ENCODE results near the gene UBQLN1. TPM values are rescaled to one million over a fixed set of nuclear protein-coding genes. Genes with fewer than 3 reads are reported as not detected.

The UBQLN1 gene
- total RNA-seq, 2 donors from 2014 or later = 75.6 to 101 TPM

GRCh38 chr9:83701286-83701685, 6.5 kb downstream of the UBQLN1 start:
- intact Hi-C loops (cut with DNase I) = loop anchor here in 1 of 2 donors (5.0 kb wide), 1 partner anchor 229 kb away; no protein-coding TSS in a partner anchor
- no peak for DNase-seq (ENCODE audit: low spot score)

- intact Hi-C loops (cut with DNase I) = loop anchor here in 1 of 2 donors (5.0 kb wide), 1 partner anchor 227 kb away; no protein-coding TSS in a partner anchor
- no peak for DNase-seq (ENCODE audit: low spot score)
Observed at GRCh38 chr9:83699615-83700014, 8.1 kb downstream of the UBQLN1 start.

GRCh38 chr9:83698976-83699585, 8.7 kb downstream of the UBQLN1 start:
- DNase-seq (ENCODE audit: low spot score) = no peak
- intact Hi-C loops (cut with DNase I) = no loop called here

- intact Hi-C loops (cut with DNase I) = no loop called here
- DNase-seq (ENCODE audit: low spot score) = no peak
Observed at GRCh38 chr9:83691492-83691891, 16.3 kb downstream of the UBQLN1 start.

GRCh38 chr9:83688921-83689320, 18.8 kb downstream of the UBQLN1 start:
- DNase-seq (ENCODE audit: low spot score) = no peak
- intact Hi-C loops (cut with DNase I) = no loop called here

- DNase-seq (ENCODE audit: low spot score) = no peak
- intact Hi-C loops (cut with DNase I) = no loop called here
Observed at GRCh38 chr9:83681490-83681889, 26.3 kb downstream of the UBQLN1 start.

GRCh38 chr9:83680233-83680632, 27.5 kb downstream of the UBQLN1 start:
- intact Hi-C loops (cut with DNase I) = no loop called here
- DNase-seq (ENCODE audit: low spot score) = no peak

GRCh38 chr9:83677596-83677995, 30.2 kb downstream of the UBQLN1 start:
- no peak for DNase-seq (ENCODE audit: low spot score)
- intact Hi-C loops (cut with DNase I) = no loop called here

DNA sequence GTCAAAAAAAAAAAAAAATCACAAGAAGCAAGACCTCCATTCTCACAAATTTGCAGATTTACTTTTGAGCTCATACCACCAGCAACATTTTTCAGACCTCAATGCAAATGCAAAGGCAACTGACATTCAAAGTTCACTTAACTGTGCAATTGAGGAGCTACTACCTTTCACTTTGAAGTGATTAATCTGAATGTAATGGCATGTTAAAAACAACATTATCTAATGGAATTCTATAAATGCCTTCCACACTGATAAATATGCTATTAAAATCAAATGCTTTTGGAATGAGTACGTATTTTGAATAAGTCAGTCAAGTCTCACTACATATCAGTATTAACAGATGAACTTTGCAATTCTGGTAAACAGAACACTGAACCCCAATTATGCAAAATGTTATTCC, 32.3 kb downstream of the UBQLN1 start:
- intact Hi-C loops (cut with DNase I) = no loop called here
- no peak for DNase-seq (ENCODE audit: low spot score)

DNA sequence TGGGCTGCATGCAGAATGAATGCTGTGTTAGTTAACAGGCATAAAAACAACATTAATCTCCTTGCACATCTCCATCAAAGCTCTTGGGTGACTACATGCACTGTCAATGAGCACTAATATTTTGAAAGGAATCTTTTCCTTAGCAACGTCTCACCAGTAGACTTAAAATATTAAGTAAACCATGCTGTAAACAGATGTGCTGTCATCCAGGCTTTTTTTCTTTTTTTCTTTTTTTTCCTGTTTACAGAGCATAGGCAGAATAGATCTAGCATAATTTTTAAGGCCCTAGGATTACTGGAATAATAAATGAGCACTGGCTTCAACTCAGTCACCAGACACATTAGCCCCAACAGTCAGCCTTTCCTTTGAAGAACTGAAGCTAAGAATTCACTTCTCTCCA, 36.3 kb downstream of the UBQLN1 start:
- no peak for DNase-seq (ENCODE audit: low spot score)
- intact Hi-C loops (cut with DNase I) = no loop called here

GRCh38 chr9:83670381-83670780, 37.4 kb downstream of the UBQLN1 start:
- intact Hi-C loops (cut with DNase I) = no loop called here
- no peak for DNase-seq (ENCODE audit: low spot score)

DNA sequence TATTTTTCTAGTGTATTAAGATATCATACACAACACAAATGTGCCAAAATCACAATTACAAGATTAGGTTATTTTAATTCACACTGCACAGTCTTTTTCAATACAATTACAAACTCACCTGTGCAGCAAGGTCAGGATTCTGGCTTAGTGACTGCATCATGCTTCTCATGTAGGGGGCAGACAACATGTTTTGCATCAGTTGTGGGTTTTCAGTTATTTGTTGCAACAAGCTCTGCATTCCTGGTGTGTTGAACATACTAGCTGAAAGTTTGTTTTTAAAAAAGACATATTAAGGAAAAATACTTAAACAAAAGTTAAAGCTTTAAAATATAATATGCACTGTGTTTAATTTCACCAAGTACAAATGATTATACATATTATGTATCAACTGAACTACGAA, 38.7 kb downstream of the UBQLN1 start:
- intact Hi-C loops (cut with DNase I) = no loop called here

GRCh38 chr9:83665580-83666200, 42.1 kb downstream of the UBQLN1 start:
- intact Hi-C loops (cut with DNase I) = no loop called here
- DNase-seq (ENCODE audit: low spot score) = no peak

More for the DNA sequence above, 38.7 kb downstream of the UBQLN1 start:
- DNase-seq (ENCODE audit: low spot score) = no peak

DNA sequence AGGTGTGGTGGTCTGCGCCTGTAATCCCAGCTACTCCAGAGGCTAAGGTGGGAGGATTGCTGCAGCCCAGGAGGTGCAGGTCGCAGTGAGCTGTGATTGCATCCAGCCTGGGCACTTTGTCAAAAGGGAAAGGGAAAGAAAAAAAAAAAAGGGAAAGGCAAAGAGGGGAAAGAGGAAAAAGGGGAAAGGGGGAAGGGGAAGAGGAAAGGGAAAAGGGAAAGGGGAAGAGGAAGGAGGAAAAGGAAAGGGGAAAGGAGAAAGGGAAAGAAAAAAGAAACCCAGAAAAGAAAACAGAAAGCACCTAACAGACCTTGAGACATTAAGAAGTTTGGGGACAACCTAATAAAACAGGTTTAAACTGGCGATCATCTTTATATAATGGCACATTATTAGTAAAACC, 44.8 kb downstream of the UBQLN1 start:
- no peak for DNase-seq (ENCODE audit: low spot score)
- intact Hi-C loops (cut with DNase I) = no loop called here

DNA sequence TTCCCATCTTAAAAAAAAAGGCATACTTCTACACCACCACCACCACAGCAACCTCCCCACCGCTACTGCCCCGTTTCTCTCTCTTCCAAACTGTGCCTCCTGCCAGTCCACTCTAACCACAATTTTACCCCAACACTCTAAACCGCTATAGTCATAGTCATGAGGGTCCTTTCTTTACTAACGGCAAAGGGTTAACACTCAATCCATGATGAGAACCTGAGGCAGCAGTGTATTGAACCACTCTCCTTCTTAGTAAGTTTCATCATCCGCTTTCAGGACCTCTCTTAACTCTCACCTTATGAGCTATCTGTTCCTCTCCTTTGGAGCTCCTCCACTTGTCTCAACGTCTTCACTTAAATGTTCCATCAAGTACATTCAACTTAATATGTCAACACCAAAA, 50.8 kb downstream of the UBQLN1 start:
- no peak for DNase-seq (ENCODE audit: low spot score)
- intact Hi-C loops (cut with DNase I) = no loop called here

GRCh38 chr9:83656032-83656680, 51.6 kb downstream of the UBQLN1 start:
- intact Hi-C loops (cut with DNase I) = no loop called here
- no peak for DNase-seq (ENCODE audit: low spot score)

GRCh38 chr9:83655433-83655832, 52.3 kb downstream of the UBQLN1 start:
- intact Hi-C loops (cut with DNase I) = no loop called here
- no peak for DNase-seq (ENCODE audit: low spot score)

- intact Hi-C loops (cut with DNase I) = no loop called here
- DNase-seq (ENCODE audit: low spot score) = no peak
Observed at GRCh38 chr9:83652433-83652832, 55.3 kb downstream of the UBQLN1 start.

- intact Hi-C loops (cut with DNase I) = no loop called here
- DNase-seq (ENCODE audit: low spot score) = no peak
Observed at GRCh38 chr9:83651558-83651957, 56.2 kb downstream of the UBQLN1 start.

GRCh38 chr9:83649515-83649914, 58.2 kb downstream of the UBQLN1 start:
- no peak for DNase-seq (ENCODE audit: low spot score)
- intact Hi-C loops (cut with DNase I) = no loop called here

DNA sequence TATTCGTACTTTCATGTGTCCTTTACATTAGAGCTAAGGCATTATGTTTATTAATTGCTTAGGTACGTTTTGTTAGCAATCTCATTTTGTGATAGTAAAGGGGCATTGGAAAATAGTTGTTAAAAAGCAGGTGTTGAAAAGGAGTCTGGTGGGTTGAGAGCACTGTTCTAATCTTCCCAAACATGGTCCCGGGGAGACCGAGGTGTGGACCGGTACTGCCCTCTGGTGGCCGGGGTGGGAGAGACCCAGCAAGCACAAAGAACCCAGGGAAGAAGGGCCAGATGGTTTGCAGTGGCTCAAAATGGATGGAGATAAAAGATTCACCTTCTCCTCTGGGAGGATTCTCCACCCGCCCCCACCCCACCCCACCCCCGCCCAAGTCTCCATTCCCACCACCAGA, 58.7 kb downstream of the UBQLN1 start:
- intact Hi-C loops (cut with DNase I) = no loop called here
- peak; percentile 86 for DNase-seq (ENCODE audit: low spot score)

Data from posterior vena cava (tissue), 2 donors.